Measurements from ENCODE around the gene ZNF548.
A peak's percentile ranks its signal among the peaks of the same experiment; 100 is the strongest.

ZNF548 gene

DNA sequence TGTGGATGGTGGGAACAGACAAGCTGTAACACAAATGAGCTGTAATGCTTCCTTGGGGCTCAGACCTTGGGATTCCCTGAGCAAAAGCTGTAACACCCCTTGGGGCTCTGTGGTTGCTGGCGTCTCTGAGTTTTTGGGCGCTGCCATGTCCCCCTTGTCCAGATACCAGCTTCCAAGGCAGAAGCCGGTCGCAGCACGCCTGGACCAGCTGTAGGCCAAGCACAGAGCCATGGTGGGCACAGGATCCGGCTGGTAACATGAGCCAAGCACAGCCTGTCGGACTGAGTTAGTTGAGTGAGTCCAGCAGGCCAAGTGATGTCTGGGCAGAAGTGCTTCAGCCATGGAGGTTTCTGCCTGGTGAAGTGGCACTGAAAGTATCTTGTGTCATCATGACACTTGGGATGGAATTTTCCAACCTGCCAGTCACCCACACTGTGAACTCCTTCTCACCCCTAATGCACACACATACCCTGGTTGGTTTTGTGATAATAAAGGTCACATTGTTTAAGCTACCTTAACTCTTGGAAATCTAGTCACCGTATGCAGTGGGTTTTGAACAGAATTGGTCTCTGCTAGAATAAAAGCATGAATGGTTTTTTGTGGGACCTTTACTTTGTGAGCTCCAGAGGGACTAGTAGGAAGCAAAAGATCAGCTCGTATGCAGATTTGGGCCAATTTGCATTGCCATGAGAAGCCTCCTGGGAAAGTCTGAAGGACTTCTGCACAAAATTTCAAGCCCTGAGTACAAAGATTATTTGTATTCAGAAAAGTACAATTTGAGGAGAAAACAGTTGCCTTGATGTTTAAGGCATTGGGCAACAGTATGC is 14.3 kb downstream of the ZNF548 start:
- no peak for DNase-seq

DNA sequence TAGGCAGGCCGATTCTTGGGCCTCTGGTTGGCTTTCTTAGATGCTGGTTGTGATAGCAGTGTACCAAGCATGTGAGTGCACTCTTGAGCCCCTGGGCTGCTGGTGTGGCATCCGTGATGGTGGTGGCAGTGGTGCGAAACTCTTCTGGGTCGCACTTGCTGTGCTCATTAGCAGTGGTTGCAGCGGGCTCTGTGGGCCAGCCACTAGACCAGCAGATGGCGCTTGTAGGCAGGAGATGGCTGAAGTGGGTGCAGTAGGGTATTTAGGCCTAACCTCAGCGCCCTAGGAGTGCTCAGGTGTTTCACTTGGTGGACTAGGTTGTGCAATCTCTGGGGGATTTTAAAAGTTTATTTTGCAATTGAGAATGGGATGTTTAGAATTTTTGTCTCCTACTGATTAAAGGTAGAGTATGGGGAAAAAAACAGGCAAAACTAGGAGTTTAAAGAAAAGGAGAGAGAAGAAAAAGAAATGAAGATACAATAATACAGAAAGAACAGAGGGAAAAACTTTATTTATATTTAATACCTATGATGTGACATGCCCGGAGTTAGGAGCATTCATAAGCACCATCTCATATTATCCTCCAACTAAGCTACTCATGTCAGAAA is 17.0 kb downstream of the ZNF548 start:
- peak; percentile 76 to 78 for DNase-seq

DNA sequence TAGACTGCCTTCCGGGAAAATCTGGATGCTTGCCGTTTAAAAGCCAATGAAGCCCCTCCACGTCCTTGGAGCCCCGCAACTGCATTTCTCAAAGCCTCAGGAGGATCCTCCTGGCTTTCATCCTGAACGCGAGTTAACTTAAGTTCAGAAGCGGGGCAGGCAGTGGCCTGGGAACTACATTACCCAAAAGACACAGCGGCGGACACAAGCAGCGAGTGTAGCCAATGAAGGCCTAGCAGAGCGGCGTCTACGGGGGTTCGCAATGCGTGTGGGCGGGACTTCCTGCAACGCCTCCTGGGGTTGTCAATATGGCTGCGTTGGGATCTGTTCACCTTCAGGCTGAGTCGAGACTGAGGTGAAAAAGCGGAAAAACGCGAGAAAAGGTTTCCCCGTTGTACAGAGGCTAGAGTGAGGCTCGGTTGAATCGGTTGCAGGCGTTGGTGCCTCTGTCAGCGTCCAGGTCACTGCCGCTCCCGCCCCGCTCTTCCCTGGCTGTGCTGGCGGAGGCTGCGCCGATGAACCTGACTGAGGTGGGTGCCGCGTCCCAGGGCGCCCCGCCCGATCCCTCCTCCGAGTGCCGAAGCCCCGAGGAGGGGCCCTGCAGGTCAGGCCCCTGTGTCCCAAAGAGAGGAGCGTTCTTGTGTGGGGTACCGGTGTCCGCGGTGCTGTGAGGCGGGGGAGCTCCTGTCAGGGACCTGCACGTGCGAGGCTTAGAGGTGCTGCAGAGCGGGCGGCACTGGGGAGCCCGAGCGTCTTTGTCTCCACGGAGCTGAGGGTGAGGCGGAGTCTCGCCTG is 21.4 kb downstream of the ZNF548 start, which contains the start of gene ZNF17:
TSS of gene ZNF17 (plus strand) at position 285 of the 795 bp plus-strand sequence. CDS start 2,455 bp downstream, outside the sequence.
- DNase-seq = peak; percentile 92 to 93

DNA sequence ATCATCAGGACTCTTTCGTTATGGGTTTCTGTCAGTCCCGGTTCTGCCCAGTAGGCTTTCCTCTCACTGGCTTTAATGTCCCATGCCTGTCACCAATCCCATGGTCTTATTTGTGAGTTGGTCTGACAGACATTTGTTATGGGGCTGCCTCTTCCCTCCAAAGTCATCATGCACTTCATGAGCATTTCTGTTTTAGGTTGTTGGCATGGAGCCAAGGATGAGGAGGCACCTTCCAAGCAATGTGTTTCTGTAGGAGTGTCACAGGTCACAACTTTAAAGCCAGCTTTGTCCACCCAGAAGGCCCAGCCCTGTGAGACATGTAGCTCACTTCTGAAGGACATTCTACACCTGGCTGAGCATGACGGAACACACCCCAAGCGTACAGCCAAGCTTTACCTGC is 29.8 kb downstream of the ZNF548 start:
- DNase-seq = no peak

DNA sequence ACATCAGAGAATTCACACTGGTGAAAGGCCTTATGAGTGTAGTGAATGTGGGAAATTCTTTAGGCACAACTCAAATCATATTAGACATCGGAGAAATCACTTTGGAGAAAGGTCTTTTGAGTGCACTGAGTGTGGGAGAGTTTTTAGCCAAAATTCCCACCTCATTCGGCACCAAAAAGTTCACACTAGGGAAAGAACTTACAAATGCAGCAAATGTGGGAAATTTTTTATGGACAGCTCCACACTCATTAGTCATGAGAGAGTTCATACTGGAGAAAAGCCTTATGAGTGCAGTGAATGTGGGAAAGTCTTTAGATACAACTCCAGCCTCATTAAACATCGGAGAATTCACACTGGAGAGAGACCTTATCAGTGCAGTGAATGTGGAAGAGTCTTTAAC is 31.4 kb downstream of the ZNF548 start:
- DNase-seq = no peak

DNA sequence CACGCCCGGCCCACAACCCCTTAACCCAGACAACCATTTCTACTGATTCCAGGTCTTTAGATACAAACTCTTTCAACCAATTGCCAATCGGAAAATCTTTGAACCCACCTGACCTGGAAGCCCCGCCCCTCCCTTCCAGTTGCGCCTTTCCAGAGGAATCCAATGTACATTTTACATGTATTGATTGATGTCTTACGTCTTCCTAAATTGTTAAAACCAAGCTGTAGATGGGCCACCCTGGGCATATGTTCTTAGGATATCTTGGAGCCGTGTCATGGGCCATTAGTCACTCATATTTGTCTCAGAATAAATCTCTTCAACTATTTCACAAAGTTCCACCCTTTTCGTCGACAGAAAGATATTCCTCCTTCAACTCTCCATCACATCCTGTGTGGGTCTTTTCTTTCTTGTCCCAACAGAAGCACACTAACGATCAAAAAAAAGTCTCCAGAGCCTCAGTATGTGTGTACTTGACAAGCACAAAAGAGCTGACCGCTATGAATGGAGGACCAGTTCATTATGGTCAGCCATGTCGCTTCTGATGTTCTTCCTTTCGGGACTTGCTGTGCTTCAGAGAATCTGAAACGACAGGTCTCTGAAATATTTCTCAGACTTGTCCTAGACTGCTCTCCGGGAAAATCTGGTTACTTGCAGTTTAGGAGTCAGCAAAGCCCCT is 44.9 kb downstream of the ZNF548 start:
- DNase-seq = no peak

DNA sequence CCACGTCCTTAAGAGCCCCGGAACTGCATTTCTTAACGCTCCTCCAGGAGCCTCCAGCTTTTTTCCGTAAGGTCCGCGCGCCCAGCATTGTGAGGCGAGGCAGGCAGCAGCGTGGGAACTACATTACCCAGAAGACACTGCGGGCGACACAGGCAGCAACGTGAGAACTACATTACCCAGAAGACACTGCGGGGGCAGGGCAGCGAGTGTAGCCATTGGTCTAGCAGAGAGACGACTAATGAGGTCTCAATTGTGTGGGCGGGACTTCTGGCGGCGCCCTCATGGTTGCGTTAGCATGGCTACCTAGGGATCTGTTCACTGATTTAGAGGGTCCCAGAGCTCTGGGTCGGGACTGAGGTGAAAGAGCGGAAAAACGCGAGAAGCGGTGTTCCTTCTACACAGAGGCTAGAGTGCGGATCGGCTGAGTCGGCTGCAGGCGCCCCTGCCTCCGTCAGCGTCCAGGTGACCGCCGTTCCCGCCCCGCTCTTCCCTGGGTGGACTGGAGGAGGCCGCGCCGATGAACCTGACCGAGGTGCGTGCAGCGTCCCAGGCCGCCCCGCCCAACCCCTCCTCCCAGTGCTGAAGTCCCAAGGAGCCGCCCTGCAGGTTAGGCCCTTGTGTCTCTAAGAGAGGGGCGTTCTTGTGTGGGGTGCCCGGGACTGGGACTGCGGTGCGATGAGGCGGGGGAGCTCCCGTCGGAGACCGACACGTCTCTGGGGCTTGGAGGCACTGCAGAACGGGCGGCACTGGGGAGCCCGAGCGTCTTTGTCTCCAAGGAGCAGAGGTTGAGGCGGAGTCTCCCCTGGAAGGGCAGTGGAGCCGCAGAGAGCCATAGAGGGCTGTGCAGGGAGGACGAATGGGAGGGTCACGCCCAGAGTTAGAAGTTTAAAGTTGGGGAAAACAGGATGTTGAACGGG is 45.7 kb downstream of the ZNF548 start, which contains the start of gene ZNF749:
TSS of gene ZNF749 (plus strand) at position 264 of the 917 bp plus-strand sequence. CDS start at position 518, 254 bp downstream.
- DNase-seq = peak; percentile 97 to 98

DNA sequence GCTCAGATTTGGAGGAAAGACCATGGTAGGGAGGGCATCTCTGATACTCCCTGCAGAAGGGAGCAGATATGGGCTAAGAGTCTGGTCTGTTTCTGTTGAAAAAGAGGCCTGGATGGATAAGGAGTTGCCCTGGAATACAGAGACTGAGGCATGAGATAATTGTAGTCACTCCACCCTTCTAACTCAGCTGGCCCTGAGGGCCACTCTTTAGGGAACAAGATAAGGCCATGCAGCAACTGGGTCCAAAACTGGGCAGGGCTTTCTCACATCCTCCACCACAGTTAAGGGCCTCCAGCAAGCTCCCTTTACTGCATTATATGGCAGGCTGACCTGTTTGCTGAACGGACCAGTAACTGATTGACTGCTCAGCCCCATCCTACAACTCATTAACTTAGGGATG is 46.8 kb downstream of the ZNF548 start:
- DNase-seq = no peak

DNA sequence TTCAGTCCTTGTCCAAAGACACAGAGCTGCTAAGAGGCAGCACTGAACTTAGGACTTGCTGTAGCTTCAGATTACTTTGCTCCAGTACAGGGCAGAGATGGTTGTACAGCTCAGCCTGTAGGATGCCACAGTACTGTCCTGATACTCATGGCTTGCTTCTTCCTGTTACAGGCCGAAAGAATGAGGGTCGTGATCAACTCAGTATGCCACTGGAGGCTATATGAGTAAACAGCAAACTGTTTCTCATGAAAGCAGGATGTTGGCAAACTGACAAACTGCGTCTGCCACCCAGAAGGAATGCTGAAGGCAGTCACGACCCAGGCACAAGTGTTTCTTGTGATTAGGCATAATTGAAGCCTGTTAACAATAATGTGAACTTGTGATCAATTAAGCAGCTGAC is 48.3 kb downstream of the ZNF548 start:
- no peak for DNase-seq

DNA sequence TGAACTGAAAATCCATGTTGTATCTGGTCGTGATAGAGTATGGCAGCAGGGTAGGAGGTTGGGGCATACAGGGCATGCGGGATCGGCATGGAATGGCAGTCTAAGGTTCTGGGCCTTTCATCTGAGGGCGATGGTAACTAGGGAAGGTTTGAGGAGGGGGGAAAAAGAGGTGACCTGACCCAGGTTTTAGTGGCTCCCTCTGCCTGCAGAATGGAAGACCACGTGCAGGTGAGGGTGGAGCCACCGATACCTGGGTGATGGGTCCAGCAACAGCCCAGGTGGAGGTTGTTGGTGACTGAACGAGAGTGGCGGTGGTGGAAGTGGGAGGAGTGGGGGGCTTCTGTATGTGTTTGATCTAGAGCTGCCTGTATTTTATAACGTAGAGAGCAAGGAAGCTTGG is 49.3 kb downstream of the ZNF548 start:
- no peak for DNase-seq

DNA sequence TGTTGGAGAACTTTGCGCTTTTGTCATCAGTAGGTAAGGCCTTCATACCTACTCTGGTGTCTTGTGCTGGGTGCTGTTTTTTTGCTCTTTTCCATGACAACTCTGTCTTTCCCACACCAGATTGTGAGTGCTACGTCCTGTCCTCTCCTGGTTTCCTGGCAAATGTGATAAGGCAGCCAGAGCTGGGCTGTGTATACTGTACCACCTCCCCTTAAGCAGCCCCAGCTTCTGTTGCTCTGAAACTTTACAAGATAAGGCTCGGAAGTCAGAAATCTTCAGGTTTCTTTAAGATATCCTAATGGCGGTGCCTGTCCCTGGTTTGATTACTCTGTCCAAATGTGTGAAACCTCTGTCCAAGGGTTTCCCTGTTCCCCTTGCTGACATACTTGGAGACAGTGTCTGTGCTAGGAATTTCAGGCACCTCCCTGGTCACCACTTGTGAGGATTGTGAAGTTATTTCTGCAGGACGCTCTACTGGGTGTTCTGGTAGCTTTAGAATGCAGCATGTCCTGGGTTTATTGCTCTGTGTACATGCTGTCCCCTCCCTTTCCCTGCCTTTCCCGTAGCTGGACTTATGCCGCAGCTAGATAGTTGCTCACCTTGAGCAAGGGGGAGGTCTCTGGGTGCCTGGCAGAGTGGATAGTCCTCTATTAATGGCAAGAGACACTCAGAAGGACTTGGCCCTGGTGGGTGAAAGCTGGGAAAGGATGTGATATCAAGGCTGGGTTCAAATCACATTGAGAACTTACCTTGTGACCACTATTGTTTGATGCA is 52.5 kb downstream of the ZNF548 start:
- DNase-seq = no peak

DNA sequence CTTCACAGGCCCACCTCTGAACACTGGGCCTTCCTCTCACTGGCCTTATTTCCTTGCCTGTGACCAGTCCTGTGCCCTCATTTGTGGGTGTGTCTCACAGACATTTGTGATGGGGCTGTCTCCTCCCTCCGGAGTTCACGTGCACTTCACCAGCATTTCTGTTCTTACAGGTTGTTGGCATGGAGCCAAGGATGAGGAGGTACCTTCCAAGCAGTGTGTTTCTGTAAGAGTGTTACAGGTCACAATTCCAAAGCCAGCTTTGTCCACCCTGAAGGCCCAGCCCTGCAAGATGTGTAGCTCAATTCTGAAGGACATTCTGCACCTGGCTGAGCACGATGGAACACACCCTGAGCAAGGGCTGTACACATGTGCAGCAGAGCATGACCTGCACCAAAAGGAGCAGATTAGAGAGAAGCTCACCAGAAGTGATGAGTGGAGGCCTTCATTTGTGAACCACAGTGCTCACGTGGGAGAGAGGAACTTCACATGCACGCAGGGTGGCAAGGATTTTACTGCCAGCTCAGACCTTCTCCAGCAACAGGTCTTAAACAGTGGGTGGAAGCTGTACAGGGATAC is 53.6 kb downstream of the ZNF548 start:
- no peak for DNase-seq

DNA sequence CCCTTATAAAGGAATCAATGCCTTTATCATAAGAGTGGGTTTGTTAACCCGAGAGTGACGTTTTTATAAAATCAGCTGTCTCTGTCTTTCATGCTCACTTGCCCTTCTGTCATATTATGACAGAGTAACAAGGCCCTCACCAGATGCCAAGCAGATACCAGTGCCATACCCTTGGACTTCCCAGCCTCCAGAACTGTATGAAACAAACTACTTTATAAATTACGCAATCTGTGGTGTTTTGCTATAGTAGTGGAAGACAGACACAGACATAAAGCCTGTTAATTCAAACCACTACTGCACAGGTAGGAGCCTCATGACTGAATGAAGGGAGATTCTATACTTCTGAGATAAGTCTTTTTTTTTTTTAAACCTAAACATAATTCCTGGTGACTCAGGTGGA is 62.7 kb downstream of the ZNF548 start:
- no peak for DNase-seq
